Esophagus muscularis mucosa (tissue), 3 donors: ENCODE data around the gene CCDC150.
"Not testable (repeated sequence)": the region's sequence is repeated elsewhere in the genome, so short reads cannot be mapped to it uniquely, and the experiment has no call there.

Experiments
- CTCF ChIP-seq, 3 experiments: fragments of 200-600 bp in 2 of 3; fragments of 450-650 bp in 1 of 3; sonication (generic) in 2 of 3; IDR thresholded peaks; one replicate each; pipeline ENCODE4 v1.5.1; 2017 to 2019; ENCODE audit warnings: antibody characterized with exemption in 3 of 3, mild to moderate bottlenecking in 2 of 3, moderate library complexity in 1 of 3
- POLR2AphosphoS5 ChIP-seq, 2 donors: sonication (generic); formaldehyde crosslinking; IDR thresholded peaks; one replicate each; pipeline ENCODE4 v1.6.1; 2017; ENCODE audit warnings: antibody characterized with exemption in 2 of 2

GRCh38 chr2:196710056-196710455, 70.5 kb downstream of the CCDC150 start:
- TF ChIP-seq CTCF, POLR2AphosphoS5 (IDR thresholded peaks at IDR 0.05): not testable (repeated sequence)
